HG03280 (cell line): ENCODE measurements around the gene PLPP4.

Experiments used
- ATAC-seq: cut with Tn5 transposase; IDR thresholded peaks from one replicate; pipeline ENCODE4 v1.9.1; 2021; ENCODE audit warnings: mild to moderate bottlenecking, moderate library complexity; ENCODE audit not compliant: unreplicated experiment

The PLPP4 gene

DNA sequence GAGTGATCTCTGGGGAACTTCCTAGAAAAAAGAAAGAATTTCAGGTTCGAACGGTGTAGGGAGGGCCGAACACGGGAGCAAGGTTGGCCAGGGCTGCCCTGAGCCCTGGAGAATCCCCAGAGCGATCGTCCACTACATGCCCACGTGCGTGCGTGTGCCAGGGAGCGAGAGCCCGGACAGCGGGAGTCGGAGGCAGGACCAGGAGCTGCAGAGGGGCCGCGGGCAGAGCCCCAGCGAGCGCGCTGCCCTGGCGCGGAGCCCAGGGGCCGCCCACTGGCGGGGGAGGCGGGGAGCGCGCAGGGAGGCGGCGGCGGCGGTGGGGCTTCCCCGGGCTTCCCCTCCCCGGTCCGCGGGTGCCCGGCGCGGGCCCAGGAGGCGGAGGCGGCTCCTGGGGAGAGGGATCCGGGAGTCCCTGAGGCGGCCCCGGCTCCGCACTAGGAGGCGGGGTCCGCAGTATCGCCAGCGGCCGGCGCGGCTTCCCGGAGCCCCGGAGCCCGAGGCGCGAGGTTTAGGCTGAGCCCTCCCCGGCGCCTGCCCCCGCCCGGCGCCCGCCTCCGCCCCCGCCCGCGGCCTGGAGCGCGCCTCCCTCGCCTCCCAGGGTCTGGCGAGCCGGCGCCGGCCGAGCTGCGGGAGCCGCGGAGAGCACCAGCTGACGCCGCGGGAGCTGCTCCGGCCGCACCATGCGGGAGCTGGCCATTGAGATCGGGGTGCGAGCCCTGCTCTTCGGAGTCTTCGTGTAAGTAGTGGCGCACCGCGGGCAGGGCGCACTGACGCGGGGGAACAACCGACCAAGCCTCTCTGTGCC lies at the start of gene PLPP4:
PLPP4 (plus strand) TSS at position 602 of the 805 bp plus-strand sequence; CDS start at position 681, 79 bp downstream.
- ATAC-seq: no peak

DNA sequence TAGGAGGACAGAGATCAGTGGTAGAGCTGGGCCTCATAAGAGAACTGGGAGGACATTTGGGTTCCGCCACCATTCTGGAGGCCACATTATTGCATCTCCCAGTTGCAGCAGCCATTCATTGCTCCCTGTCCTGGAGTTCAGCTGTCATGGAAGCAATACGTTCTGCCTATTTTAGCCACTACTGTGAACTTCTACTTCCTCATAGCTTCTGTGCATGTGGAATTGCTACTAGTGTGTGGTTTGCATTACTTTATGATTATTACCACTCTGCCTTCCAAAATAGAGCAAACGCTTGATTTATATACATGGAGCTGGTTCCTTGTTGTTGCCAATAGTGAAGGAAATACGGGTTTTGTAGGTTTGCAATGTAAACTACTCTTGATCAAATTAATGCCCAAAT lies 47.2 kb upstream of the PLPP4 start:
- ATAC-seq: no peak

DNA sequence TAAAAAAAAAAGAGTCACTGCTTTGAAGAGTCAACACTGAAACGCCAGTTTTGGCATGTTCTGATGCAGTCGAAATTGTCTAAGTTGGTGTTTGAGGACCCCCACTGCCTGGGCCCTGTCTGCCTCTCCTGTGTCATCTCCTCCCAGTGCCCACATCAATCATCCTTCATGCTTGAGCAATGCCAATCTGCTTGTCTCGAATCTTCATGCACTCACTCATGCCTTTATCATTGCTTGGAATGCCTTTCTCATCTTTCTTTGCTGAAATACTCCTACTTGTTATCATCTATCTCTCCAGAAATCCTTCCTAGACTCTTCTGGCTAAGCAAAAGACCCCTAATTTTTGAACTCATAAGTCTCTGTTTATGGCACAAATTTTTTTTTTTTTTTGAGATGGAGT lies 42.1 kb upstream of the PLPP4 start:
- ATAC-seq: no peak

DNA sequence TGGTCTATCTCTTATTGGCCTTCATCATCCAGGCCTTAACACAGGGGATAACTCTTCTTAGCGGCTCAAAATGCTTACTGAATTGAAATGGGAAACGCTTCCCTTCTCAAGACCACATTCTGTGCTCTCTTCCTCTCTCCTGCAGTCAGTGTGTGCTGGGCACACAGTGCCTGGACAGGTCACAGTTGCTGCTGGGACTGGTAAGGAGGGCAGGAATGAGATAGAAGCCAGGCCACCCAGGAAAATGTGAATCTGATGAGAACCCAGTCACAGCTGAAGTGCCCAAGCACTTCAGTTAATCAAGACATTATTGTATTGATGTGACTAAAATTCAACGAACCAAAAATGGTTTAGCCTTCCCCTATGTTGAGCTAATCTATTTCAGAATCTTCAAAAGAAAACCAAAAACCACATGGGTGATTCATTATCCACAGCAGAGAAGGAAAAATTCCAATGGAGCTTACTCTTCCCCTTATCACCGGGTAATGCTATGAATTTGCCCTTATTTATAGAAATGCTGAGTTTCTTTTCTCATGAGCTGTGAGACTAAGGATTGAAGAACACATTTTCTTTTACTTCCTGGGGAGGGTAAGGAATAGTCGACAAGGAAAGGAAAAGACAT lies 41.2 kb upstream of the PLPP4 start:
- ATAC-seq: no peak

DNA sequence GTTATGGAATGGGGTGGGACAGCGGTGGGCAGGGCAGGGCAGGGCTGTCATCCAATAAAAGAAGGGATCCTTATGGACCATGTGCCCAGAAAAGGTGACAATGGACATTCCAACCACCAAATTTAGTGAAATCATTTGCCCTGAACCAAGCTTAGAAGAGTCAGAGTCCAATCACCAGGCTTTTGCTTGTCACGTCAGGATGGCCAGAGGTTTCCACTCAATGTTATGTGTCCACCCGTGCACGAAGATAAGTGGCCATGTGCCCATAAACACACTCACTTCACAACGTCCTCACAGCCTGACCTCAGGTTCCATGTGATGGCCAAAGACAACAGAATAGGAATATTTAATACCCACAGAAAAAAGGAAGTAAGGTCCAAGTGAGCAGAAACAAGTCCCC lies 36.6 kb upstream of the PLPP4 start:
- no peak for ATAC-seq

DNA sequence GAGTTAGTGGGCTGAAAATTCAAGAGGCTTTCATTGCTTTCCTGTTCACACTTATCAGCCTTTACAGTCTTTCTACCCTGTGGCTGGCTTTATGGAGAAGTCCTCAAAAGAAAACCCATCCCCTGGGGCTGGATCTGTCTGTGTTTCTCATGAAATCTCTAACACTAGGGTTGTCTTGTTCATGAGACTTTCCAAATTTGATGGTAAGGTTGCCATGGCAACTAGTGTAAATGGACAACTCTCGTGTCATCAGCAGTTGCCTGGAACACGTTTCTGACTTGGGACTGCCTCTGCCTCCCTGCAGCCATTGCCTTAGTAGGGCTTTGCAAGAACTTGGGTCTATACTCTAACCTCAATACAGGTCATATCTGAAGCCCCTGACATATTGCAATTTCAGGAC lies 35.8 kb upstream of the PLPP4 start:
- no peak for ATAC-seq

DNA sequence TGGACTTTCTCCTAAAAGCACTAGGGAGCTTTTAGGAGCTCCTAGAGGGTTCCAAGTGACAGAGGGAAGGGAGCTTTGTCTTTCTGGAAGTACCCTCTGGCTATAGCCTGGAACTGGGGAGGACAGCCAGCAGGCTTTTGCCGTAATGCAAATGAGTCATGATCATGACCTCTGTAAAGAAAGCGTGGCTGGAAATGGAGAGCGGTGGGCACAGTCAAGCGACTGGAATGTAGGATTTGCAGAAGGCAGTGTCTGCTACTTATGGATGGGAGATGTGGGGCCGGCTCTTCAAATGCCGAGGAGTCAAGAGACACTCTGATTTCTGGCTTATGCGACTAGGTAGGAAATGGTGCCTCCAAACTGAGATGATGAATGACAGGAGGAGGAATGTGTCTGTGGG lies 34.6 kb upstream of the PLPP4 start:
- ATAC-seq: no peak

DNA sequence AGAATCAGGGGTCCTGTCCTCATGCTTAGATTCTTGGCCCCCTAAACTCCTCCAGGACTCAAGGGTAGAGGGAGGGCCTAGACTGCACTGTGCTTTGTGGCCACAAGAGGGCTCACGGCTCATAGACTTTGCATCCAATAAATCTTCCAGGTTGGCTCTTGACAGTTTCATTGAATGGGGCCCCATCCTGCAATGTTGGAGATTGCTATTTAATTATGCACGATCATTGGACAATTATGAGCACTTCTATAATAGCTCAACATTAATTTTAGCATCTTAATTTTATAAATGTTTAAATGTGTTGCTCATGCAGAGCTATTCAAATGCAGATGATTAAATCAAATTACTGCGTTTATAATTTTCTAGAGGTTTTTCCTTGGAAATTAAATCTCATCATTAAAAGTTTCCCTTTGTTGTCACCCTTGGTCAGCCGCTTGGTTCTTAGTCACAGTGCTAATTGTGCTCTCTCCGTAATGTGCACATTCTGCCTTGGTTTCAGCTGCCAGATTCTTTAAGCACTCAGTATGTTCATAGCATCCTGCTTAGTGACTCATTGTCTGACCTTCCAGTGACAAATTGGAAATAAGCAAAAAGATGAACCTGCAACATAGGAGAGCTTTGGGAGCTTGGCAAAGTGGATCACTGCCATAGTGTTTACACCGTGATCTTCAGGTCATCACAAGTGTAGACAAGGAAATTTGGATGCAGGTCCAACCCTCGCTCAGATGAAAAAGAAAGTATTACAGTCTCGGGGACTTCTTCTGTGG lies 33.4 kb upstream of the PLPP4 start:
- peak; percentile 51 for ATAC-seq

DNA sequence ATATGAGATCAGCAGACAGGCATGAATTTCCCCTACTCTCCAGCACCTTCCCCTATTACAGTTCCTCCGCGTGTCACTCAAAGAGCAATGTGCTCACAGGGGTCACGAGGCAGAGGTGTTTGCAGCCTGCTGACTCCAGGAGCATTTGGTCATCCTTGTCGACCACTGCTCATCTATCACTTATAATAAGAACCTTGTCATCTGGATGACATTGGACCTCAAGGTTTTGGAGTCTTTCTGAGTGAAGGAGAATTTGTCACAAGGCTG lies 32.9 kb upstream of the PLPP4 start:
- no peak for ATAC-seq

DNA sequence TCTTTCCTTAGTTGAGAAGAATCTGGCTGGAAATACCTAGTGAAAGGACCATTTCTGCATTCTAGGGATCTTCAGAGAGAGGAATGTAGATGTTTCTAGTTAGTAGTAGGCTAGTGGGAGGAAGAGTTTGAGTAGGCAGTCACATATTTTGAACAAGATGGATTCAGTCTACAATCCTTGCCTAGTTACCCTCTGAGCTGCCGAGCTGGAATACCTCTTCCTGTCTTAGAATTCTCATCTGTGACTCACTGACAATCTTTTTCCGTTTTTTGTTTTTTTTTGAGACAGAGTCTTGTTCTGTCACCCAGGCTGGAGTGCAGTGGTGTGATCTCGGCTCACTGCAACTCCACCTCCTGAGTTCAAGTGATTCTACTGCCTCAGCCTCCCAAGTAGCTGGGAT lies 30.7 kb upstream of the PLPP4 start:
- ATAC-seq: no peak

DNA sequence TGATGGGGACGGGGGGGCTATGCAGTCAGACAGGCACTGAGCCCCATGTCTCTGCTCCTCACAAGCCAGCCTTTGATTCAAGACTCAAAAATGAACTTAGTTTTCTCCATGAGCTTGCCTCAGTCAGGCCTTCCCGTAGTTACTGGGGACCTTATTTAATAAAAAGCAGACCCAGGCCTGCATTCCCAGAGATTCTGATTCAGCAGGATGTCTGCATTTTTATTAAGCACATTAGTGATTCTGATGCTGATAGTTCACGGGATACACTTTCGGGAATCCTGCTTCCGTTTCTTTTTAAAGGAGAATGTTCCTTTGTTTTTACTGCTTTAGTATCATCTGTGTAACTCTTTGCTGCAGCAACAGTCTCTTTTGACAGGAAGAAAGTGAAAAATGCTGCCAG lies 28.3 kb upstream of the PLPP4 start:
- no peak for ATAC-seq

DNA sequence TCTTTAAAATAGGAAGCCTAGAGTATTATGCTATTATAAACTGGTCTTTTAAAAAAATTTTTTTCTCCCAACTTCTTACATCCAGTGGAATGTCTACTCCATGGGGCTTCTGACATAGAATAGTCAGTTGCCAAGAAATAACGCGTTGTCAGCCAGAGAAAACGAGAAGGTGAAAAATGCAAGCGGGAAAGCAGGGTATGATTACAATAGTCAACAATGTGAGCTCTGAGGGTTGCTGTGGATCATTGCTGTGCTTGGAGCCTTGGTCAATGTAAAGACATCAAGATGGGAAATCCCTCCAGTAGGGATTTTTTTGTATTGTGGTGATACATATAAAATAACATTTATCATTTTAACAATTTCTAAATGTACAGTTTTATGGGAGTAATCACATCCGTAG lies 27.6 kb upstream of the PLPP4 start:
- no peak for ATAC-seq

DNA sequence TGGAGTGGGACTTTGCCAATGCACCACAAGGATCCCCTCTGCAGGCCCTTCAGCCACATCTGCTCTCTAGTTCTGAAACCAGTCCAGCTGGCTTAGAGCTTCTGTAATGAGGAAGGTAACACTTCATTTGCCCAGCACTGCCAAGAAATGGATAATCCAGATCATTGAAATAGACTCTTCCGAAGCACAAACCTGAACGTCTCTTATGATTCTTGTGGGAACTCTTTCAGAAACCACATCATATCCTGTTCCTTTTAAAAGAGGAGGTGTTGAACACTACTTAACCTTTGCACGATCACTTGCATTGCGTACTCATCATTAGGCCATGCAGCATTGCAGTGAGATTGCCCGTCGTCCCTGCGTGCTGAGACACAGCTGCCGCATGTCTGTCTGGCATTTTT lies 25.8 kb upstream of the PLPP4 start:
- ATAC-seq: no peak

DNA sequence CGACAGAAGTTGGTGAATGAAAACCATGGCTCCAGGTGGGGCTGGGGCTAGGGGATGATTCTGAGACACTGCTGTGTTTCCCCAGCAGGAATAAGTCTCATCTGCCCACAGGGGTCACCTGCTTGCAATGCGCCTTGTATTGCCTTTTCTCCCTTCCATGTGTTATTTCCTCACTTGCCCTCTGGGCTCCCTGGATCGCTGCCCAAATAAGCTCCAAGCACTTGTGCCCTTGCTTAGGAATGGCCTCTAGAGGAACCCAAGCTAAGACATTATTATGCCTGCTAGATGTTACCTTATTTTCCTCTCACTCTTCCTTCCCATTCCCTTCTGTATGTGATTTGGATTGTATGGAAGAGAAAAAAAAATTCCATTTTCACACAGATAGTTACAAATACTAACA lies 24.8 kb upstream of the PLPP4 start:
- ATAC-seq: no peak

DNA sequence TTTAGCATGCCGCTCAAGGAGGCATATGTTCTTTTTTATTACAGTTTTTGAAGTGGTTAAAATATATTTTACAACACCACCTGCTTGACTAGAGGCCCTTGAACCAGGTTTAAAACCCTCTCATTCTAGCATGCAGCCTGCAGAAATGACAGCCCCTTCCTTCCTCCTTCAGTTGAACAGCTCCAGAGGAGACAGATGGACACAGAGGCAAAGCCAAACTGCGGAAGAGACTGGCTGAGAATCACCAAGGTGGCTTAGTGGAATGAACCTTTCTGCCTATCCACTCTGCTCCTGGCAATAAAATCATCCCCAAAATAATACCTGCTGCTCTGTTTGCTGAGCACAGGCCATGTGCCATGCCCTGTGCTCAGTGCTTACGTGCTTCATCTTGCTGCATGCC lies 23.9 kb upstream of the PLPP4 start:
- ATAC-seq: no peak

DNA sequence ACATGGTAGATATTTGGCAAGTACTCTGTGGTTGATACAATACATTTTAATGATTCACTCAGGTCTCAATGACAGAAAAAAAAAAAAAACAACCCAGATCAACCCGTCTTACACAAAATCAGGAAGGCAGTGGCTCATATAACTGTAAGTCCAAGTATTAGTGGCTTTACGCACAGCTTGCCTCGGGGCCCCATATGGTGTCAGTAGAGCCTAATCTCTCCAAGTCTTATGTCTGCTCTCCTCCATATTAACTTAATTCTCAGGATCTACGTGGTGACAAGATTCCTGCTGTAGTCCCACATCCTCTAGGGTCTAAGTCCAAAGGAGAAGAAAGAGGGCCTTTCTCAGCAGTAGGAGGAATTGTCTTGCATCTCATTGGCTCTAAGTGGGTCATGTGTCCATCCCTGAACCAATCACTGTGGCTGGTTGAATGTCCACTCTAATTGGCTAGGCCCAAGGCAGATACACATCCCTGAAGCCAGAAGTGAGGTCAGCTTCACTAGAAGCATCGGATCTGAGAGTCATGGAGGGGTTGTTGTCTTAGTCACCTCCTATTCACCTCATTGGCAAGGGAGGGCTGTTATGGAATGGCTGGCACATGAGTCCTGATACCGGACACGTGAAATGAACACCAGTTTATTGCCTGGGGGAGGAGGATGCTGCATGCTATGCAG lies 20.5 kb upstream of the PLPP4 start:
- ATAC-seq: no peak

DNA sequence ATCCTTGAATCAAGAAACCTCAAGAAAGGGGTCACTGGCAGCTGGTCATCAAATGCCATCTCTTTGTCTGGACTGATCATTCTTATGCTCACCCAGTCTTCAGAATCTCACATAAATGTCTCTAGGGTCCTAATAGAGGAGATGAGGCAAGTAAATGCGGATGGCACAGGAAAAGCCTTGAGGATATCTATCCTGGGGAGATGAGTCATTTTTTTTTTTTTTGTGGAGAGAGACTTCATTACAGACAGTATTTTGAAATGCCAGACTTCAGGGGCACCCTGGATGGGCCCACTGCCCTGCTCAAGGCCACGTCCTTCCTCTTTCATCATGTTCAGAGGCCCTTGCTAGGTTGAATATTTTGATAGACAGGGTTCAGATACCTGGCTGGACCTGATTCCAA lies 19.5 kb upstream of the PLPP4 start:
- ATAC-seq: no peak

DNA sequence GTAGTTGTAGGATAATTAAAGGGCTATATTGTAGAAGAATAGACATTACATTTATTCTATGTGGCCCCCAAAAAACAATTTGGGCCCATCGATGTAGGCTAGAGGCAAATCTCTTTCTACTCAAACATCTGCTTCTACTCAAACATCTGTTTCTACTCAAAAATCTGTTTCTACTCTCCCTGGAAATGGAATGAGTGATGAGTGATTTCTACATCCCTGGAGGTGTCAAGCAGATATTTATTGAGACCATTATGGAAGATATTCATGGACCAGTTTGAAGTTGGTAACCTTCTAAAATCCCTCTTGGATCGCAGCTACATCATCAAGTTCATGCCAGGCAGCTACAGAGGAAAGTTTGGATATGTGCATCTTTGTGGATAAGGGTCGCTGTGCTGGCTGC lies 5.1 kb upstream of the PLPP4 start:
- ATAC-seq: no peak

DNA sequence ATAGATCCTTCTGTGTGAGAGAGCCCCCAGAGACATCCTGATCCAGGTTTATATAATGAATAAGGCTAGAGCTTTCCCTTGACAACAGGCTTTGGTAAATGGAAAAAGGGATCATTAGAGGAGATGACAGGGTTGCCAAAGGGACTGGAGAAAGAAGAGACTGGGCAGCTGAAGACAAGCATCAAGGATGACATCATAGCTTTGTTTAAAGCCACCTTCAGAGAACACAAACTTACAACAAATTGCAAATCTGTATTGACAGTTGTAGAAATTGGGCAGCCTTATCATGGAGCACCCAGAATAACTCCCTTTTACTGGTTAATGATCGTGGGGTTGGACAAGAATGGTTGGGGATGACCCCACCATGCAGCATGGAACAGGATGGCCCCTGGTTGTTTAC lies 3.7 kb upstream of the PLPP4 start:
- ATAC-seq: no peak

DNA sequence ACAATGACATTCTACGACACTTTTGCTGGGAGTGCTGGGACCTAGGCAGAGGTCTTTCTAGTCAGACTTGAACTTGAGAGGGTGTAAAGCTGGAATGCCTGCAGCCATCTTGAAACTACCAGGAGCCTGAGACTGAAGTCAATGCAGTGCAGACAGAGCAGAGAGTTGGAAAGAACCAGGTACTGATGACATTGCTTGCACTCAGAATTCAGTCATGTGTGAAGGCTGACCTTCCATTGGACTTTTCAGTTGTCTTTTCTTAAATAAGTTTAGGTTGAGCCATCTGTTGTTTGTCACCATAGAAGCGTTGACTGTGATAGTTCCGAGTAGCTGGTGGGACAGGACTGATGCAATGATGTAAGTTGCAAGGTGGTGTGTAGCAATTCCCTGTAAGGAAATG lies 3.1 kb upstream of the PLPP4 start:
- no peak for ATAC-seq

DNA sequence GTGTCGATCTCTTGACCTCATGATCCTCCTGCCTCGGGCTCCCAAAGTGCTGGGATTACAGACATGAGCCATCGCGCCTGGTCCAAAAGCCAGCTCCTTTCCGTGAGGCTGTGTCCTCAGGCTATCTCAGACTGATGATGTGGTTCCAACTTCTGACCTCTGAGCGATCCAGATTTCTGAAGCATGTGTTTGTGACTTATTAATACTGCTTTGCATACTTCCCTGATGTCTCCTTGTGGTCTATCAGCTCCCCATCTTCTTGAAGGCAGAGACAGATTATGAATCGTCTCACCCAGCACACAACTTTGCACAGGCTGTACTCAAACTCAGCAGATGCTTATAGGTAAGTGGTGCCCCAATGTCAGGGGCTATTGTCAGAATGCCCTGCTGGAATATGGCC lies 2.0 kb upstream of the PLPP4 start:
- no peak for ATAC-seq

DNA sequence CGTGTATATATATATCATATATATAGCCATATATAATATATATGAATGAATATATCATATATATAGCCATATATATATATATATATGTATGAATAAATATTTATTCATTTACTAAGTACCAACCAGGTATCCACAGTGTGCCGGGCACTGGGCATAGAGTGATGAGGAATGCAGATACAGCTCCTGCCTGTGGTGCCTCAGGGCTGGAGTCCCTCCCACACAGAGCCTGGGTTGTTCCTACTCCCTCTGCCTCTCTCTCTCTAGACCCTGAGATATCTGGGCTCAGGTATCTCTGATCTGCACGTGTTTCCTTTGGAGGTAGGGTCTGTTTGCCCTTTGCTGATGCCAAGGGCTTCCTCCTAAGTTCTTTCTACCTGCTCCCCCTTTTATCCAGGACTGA lies 1.4 kb upstream of the PLPP4 start:
- no peak for ATAC-seq
